Cardiac fibroblast (primary cell): ENCODE measurements around the gene SRL.

Experiments used
- DNase-seq, 2 donors: peaks; one replicate each; pipeline versions ENCODE4 v3.0.0 to v3.0.0-alpha.2; 2010; ENCODE audit warnings: low read depth in 2 of 2
- H3K4me3 ChIP-seq, 2 donors: replicated peaks in 1 of 2; 1 replicate in 1 of 2; 2 replicates in 1 of 2; pipeline ENCODE4 v1.5.1; 2011; ENCODE audit warnings: low read depth in 2 of 2, low read length in 2 of 2, mild to moderate bottlenecking in 2 of 2, moderate library complexity in 1 of 2
- TF ChIP-seq, protein P1 (sequence below): IDR thresholded peaks from one replicate; pipeline ENCODE4 v1.5.1; 2011; ENCODE audit warnings: low read depth, mild to moderate bottlenecking, low read length, inconsistent platforms

SRL gene

DNA sequence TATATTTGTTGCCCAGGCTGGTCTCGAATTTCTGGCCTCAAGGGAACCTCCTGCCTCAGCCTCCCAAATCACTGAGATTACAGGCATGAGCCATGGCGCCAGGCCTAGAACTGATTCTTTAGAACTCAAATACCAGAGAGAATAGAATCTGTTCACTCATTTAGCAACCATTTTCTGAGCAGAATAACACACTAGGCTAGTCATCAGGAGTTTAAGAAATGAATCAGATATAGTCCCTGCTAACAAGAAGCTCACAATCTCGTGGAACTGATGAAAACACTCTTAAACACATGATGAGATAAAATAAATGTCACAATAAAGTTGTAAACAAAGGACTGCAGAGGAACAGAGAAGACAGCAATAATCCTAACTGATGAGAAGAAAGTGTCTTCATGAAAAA lies 69.8 kb downstream of the SRL start:
- TF ChIP-seq, protein P1, sequence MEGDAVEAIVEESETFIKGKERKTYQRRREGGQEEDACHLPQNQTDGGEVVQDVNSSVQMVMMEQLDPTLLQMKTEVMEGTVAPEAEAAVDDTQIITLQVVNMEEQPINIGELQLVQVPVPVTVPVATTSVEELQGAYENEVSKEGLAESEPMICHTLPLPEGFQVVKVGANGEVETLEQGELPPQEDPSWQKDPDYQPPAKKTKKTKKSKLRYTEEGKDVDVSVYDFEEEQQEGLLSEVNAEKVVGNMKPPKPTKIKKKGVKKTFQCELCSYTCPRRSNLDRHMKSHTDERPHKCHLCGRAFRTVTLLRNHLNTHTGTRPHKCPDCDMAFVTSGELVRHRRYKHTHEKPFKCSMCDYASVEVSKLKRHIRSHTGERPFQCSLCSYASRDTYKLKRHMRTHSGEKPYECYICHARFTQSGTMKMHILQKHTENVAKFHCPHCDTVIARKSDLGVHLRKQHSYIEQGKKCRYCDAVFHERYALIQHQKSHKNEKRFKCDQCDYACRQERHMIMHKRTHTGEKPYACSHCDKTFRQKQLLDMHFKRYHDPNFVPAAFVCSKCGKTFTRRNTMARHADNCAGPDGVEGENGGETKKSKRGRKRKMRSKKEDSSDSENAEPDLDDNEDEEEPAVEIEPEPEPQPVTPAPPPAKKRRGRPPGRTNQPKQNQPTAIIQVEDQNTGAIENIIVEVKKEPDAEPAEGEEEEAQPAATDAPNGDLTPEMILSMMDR: no peak
- peak; percentile 37 to 78 for DNase-seq

DNA sequence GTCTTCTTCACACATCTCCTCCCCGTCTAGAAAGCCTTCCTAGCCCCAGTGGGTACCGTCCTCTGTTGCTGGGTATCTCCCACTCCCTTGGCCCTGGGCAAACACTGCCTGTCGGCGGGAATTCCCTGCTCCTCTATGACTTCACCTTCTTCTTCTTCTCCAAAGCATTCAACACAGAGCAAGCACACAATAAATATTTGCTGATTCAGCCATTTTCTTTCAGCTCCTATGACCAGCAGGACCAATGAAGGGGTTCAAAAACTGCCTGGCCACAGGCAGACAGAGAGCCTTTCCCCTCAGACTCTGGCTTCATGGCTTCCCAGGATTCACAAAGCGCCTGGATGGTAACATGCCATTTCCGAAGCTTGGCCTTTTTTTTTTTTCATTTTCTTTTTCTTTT lies 72.5 kb downstream of the SRL start:
- DNase-seq: no peak

More for the DNA sequence above, 69.8 kb downstream of the SRL start:
- H3K4me3 ChIP-seq: no peak overlapping the region

DNA sequence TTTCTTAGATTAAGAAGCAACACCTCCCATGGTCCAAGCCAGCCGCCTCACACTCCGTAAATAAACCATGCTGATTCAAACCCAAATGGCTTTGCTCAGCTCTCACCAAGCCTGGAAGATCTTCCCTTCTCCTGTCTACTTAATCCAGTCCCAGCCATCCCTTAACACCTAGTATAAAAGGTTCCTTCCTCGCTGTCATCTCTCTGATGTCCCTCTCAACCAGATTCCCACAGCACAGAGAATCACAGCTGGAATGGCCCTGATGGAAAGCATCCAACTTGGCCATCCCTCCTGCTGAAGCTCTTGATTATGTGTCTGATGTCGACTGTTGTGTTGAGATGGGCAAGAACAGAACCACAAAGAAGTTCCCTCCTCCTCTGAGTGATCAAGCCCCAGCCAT lies 75.1 kb downstream of the SRL start:
- TF ChIP-seq, protein P1: no peak
- no peak overlapping the region for H3K4me3 ChIP-seq
- DNase-seq: no peak

More for the DNA sequence above, 72.5 kb downstream of the SRL start:
- no peak overlapping the region for H3K4me3 ChIP-seq
- TF ChIP-seq, protein P1: no peak

DNA sequence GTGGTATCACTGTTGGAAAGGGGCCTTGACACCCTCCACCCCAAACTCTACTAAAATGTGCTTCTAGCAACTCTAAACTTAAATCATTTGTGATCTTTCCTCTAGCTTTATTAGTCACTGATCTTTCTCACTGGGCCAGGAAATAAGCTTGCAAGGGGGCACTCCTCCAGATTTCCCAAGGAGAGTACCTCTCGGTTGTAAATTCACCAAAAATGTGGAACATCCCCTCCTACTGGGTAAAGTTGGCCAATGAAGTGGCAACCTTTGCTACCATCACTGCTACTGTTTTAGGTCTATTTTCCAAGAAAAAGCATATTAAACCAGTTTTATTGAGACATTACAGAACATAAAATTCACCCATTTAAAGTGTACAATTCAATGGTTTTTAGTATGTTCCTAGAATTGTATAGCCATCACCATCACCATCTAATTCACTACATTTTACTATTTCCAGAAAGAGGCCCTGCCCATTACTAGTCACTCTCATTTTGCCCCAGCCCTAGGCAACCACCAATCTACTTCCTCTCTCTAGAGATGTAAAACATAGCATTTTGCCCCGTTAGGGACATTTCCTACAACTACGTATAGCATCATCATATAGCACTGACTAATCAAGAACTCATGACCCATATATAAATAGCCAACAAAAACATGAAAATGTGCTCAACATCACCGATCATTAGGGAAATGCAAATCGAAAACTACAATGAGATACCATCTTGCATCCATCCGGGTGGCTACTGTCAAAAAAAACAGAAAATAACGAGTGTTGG lies 81.0 kb downstream of the SRL start:
- peak; percentile 24 to 64 for DNase-seq
- H3K4me3 ChIP-seq: no peak overlapping the region
- TF ChIP-seq, protein P1: peak; percentile 27

DNA sequence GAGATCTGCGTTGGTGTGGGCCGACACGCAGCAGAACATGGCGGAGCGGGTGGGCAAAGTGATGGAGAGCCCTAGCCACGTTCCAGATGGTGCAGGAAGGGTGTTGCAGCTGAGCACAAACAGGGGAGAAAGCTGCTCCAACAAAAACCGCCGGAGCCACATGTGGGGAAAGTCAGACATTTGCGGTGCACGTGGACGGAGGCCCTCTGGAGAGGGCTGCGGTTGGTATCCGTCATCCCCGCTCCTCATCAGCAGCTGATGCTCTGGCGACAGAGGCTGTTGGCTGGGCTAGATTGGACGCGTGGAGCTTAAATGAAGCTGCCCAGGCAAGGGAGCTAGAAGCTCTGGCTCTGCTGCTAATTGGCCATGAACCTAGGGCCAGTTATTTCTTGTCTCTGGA lies 82.2 kb downstream of the SRL start:
- TF ChIP-seq, protein P1: no peak
- no peak for DNase-seq
- H3K4me3 ChIP-seq: no peak overlapping the region

DNA sequence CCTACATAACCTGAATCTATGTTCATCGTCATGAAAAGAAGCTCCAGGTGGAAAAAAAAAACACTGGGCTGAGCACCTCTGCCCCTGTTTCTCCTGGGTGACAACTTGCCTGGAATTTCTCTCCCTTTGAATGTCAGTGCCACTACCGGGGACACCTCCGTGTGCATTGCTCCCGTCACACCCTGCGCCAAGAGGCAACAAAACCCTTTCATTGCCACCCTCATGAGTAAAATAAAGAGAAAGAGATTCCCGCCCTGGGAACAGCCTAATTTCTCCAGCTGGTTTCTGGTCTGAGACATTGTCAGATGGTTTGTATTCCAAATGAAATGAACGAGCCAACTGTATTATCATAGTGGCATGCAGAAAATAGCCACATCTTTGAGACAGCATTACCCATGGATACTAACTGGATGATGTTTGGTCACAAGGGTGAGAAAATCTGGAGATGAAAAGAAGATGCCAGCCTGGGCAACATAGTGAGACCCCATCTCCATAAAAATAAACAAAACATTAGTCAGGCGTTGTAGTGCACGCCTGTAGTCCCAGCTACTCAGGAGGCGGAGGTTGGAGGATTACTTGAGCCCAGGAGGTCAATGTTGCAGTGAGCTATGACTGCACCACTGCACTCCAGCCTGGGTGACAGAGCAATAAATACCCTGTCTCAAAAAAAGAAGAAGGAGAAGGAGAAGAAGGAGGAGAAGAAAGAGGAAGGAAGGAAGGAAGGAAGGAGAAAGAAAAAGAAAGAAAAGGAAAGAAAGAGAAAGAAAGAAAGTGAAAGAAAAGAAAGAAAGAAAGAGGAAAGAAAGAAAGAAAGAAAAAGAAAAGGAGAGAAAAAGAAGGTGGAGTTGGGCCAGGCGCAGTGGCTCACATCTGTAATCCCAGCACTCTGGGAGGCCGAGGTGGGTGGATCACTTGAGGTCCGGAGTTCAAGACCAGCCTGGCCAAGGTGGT lies 83.5 kb downstream of the SRL start:
- TF ChIP-seq, protein P1: no peak
- DNase-seq: no peak
- H3K4me3 ChIP-seq: no peak overlapping the region
